CD4-positive, alpha-beta memory T cell (primary cell): ENCODE data around the gene STT3A. TPM values are rescaled to one million over a fixed set of nuclear protein-coding genes. Genes with fewer than 3 reads are reported as not detected.

ENCODE experiments used
- CTCF ChIA-PET: fragments of 350-600 bp; sonication (Branson Sonifier 250); formaldehyde crosslinking; loops from one replicate; lab custom pipeline; 2021; ENCODE audit warnings: inconsistent platforms; ENCODE audit not compliant: partially characterized antibody; lab: Charles Lee
- POLR2A ChIA-PET: fragments of 350-600 bp; sonication (Branson Sonifier 250); formaldehyde crosslinking; loops from one replicate; lab custom pipeline; 2021; ENCODE audit not compliant: partially characterized antibody; lab: Charles Lee
- DNase-seq, 5 donors: peaks; one replicate each; pipeline versions ENCODE4 v3.0.0 to v3.0.0-alpha.2; 2020 to 2022; ENCODE audit warnings: mixed read lengths in 1 of 5
- H3K27ac ChIP-seq: one replicate; pipeline ENCODE4 v1.7.0; 2013; ENCODE audit warnings: low read depth, low read length
- H3K27me3 ChIP-seq: 2 replicates; pipeline ENCODE4 v1.7.0; 2013; ENCODE audit warnings: mild to moderate bottlenecking, low read length, moderate library complexity; ENCODE audit not compliant: insufficient read depth
- H3K36me3 ChIP-seq: 2 replicates; pipeline ENCODE4 v1.7.0; 2013; ENCODE audit warnings: mild to moderate bottlenecking, low read length, moderate library complexity; ENCODE audit not compliant: insufficient read depth
- H3K4me1 ChIP-seq: 2 replicates; pipeline ENCODE4 v1.7.0; 2013; ENCODE audit warnings: mild to moderate bottlenecking, low read length, moderate library complexity; ENCODE audit not compliant: insufficient read depth
- H3K4me3 ChIP-seq, 2 donors: one replicate each; pipeline ENCODE4 v1.7.0; 2013; ENCODE audit warnings: low read length in 2 of 2, mild to moderate bottlenecking in 1 of 2
- H3K9me3 ChIP-seq, 2 donors: one replicate each; pipeline ENCODE4 v1.7.0; 2013; ENCODE audit warnings: low read length in 2 of 2, control low read depth in 1 of 2; ENCODE audit not compliant: control insufficient read depth in 1 of 2
- H3K27ac Mint-ChIP-seq, 7 donors: one replicate each; pipeline ENCODE4 v1.8.0; 2020 to 2021; ENCODE audit warnings: mixed read lengths in 7 of 7, mild to moderate bottlenecking in 6 of 7, inconsistent platforms in 3 of 7, moderate library complexity in 3 of 7
- H3K27me3 Mint-ChIP-seq, 2 donors: one replicate each; pipeline ENCODE4 v1.8.0; 2020 to 2021; ENCODE audit warnings: mixed read lengths in 2 of 2
- H3K36me3 Mint-ChIP-seq, 2 donors: one replicate each; pipeline ENCODE4 v1.8.0; 2020 to 2021; ENCODE audit warnings: mixed read lengths in 2 of 2, inconsistent platforms in 1 of 2, mild to moderate bottlenecking in 1 of 2
- H3K4me1 Mint-ChIP-seq, 4 donors: one replicate each; pipeline ENCODE4 v1.8.0; 2020 to 2021; ENCODE audit warnings: mixed read lengths in 4 of 4, mild to moderate bottlenecking in 1 of 4
- H3K4me3 Mint-ChIP-seq, 8 donors: one replicate each; pipeline ENCODE4 v1.8.0; 2020 to 2021; ENCODE audit warnings: mixed read lengths in 8 of 8, mild to moderate bottlenecking in 7 of 8, moderate library complexity in 6 of 8, inconsistent platforms in 3 of 8
- H3K9me3 Mint-ChIP-seq, 8 donors: one replicate each; pipeline ENCODE4 v1.8.0; 2020 to 2021; ENCODE audit warnings: mixed read lengths in 8 of 8, mild to moderate bottlenecking in 5 of 8, inconsistent platforms in 3 of 8, moderate library complexity in 1 of 8
- intact Hi-C: fragments of 100-400 bp; cut with micrococcal nuclease; formaldehyde crosslinking; loops from one replicate; pipeline ENCODE4 v1.15.1; 2023
- polyA plus RNA-seq, 2 donors: library from polyadenylated mRNA; unstranded; fragments of 300-500 nt; fragmentation: Illumina TruSeq; gene quantifications; one replicate each; pipeline ENCODE4 v1.2.3, GENCODE V29; 2021
- total RNA-seq, 2 experiments: library from RNA; stranded (reverse); gene quantifications; one replicate each; pipeline ENCODE4 v1.2.3, GENCODE V29; 2021

Gene STT3A
- total and polyA plus RNA-seq, 4 experiments from 2014 or later = 81.8 to 138 (median 110) TPM

- DNase-seq = no peak
- no peaks in the 10 kb centered on the region for H3K27me3 Mint-ChIP-seq
- peaks cover 3 to 7% of the 10 kb centered on the region in 2 donors for H3K36me3 Mint-ChIP-seq
- no peaks in the 10 kb centered on the region for H3K4me1 Mint-ChIP-seq
- no peaks in the 10 kb centered on the region for H3K4me1 ChIP-seq
- no peaks in the 10 kb centered on the region for H3K27me3 ChIP-seq
- no peak overlapping the region for H3K4me3 Mint-ChIP-seq
- H3K9me3 ChIP-seq = no peaks in the 10 kb centered on the region
- no peak overlapping the region for H3K27ac Mint-ChIP-seq
- H3K4me3 ChIP-seq = no peak overlapping the region
- CTCF ChIA-PET = no interaction called here
- peaks cover 0 to 7% (median 4%) of the 10 kb centered on the region in 8 donors for H3K9me3 Mint-ChIP-seq
- no peaks in the 10 kb centered on the region for H3K36me3 ChIP-seq
- H3K27ac ChIP-seq = no peak overlapping the region
- POLR2A ChIA-PET = no interaction called here
- intact Hi-C loops = no loop called here
Observed at GRCh38 chr11:125671561-125671960, 78.9 kb downstream of the STT3A start.

Other genes starting within 250 kb of the STT3A start
- gene FEZ1, start 96.6 kb upstream of the STT3A start, total RNA-seq = under 1 TPM; 0.44 to 0.70 TPM
- gene FEZ1, start 96.6 kb upstream of the STT3A start, polyA plus RNA-seq = 1 to 10 TPM in 1 of 2 donors, under 1 TPM in 1; 0.55 to 1.2 TPM
- gene EI24, start 23.4 kb upstream of the STT3A start, total RNA-seq = 10 to 100 TPM; 35.5 to 36.8 TPM
- gene EI24, start 23.4 kb upstream of the STT3A start, polyA plus RNA-seq = 10 to 100 TPM; 59.5 to 61.2 TPM
- gene CHEK1, start 32.3 kb downstream of the STT3A start, total RNA-seq = 1 to 10 TPM in 1 of 2 experiments, under 1 TPM in 1; 1.00 to 1.7 TPM
- 1 to 10 TPM; 2.0 TPM for gene CHEK1, start 32.3 kb downstream of the STT3A start, polyA plus RNA-seq
- not detected for gene ACRV1, start 88.0 kb downstream of the STT3A start, total RNA-seq
- not detected for gene ACRV1, start 88.0 kb downstream of the STT3A start, polyA plus RNA-seq
- not detected for gene PATE1, start 153.4 kb downstream of the STT3A start, total RNA-seq
- not detected for gene PATE1, start 153.4 kb downstream of the STT3A start, polyA plus RNA-seq
- gene PATE2, start 186.0 kb downstream of the STT3A start, total RNA-seq = not detected
- not detected for gene PATE2, start 186.0 kb downstream of the STT3A start, polyA plus RNA-seq
- not detected for gene PATE3, start 195.3 kb downstream of the STT3A start, total RNA-seq
- not detected for gene PATE3, start 195.3 kb downstream of the STT3A start, polyA plus RNA-seq
- not detected for gene PATE4, start 240.5 kb downstream of the STT3A start, total RNA-seq
- gene PATE4, start 240.5 kb downstream of the STT3A start, polyA plus RNA-seq = not detected